ENCODE measurements around the gene TBC1D2B. TPM values are rescaled to one million over a fixed set of nuclear protein-coding genes. Genes with fewer than 3 reads are reported as not detected.

The TBC1D2B gene
- total RNA-seq, 1 experiment from 2014 or later, result 17.6 TPM

DNA sequence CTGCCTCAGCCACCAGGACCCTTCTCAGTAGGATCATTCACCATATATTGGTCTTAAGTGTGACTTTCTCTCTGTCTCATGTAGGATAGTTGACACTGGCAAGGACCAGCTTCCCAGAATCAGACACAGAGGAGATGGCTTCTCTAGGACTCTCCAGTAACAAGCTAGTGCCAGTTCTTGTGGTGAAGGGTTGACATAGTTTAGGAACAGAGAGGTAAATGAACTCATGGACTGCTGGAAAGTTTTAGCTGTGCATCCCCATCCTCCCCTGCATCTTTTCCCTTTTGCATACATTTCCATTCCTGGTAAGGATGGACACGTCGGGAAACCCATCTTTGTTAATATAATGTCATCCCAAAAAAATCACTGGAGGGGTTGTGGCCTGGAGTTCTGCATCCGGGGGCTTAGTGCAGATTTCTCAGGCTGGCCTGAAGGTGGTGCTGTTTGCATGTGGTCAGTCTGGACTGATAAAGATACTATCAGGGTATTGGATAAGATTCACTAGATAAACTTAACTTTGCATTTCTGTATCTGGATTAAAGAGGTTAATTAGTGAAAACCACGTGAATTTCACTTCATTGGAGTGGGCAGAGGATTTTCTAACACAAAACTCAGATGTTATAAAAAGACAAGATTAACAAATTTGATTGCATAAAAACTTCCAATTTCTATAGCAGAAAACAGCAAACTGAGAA, 110.8 kb downstream of the TBC1D2B start:
- no peak overlapping the region for H3K4me3 Mint-ChIP-seq
- TF ChIP-seq, protein P1, sequence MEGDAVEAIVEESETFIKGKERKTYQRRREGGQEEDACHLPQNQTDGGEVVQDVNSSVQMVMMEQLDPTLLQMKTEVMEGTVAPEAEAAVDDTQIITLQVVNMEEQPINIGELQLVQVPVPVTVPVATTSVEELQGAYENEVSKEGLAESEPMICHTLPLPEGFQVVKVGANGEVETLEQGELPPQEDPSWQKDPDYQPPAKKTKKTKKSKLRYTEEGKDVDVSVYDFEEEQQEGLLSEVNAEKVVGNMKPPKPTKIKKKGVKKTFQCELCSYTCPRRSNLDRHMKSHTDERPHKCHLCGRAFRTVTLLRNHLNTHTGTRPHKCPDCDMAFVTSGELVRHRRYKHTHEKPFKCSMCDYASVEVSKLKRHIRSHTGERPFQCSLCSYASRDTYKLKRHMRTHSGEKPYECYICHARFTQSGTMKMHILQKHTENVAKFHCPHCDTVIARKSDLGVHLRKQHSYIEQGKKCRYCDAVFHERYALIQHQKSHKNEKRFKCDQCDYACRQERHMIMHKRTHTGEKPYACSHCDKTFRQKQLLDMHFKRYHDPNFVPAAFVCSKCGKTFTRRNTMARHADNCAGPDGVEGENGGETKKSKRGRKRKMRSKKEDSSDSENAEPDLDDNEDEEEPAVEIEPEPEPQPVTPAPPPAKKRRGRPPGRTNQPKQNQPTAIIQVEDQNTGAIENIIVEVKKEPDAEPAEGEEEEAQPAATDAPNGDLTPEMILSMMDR (conservative IDR thresholded peaks at IDR 0.05), result peak; percentile 90
- Histone ChIP-seq H4K8ac (replicated peaks; ENCODE audit: insufficient read length, low read depth, low read length) (no peak overlapping the region), H3K27ac (ENCODE audit: insufficient read length, low read depth, low read length) (no peak overlapping the region), H2BK5ac (ENCODE audit: insufficient read length, low read length) (no peak overlapping the region), H2BK120ac (ENCODE audit: low read depth, low read length, poor library complexity, severe bottlenecking) (no peak overlapping the region), H3K9ac (ENCODE audit: extremely low read depth, insufficient read length, low read length) (no peak overlapping the region), H4K20me1 (ENCODE audit: control insufficient read depth, insufficient read depth, insufficient read length) (no peaks in the 10 kb centered on the region), H3K4me1 (ENCODE audit: insufficient read depth, low read length) (no peaks in the 10 kb centered on the region), H4K91ac (ENCODE audit: insufficient read length, low read depth, low read length) (no peak overlapping the region), H3K23ac (ENCODE audit: insufficient read length, low read depth, low read length) (no peak overlapping the region), H3K23me2 (ENCODE audit: insufficient read length, low read depth, low read length, poor library complexity, severe bottlenecking) (no peaks in the 10 kb centered on the region), H3K4me2 (ENCODE audit: insufficient read depth, insufficient read length, low read length) (no peak overlapping the region), H2AK5ac (ENCODE audit: insufficient read length, low read length) (no peak overlapping the region), H3K56ac (ENCODE audit: insufficient read length, low read depth, low read length) (no peak overlapping the region), H3T11ph (ENCODE audit: low read length) (no peak overlapping the region), H3K14ac (ENCODE audit: insufficient read depth, low read length) (no peak overlapping the region), H3K79me1 (ENCODE audit: insufficient read depth, low read depth, low read length, poor library complexity, severe bottlenecking) (no peaks in the 10 kb centered on the region), H2AFZ (ENCODE audit: low read length) (no peak overlapping the region), H2BK12ac (ENCODE audit: insufficient read length, low read depth, low read length) (no peak overlapping the region), H3K18ac (ENCODE audit: insufficient read length, low read depth, low read length) (no peak overlapping the region), H2BK15ac (ENCODE audit: low read depth, low read length) (no peak overlapping the region), H3K4ac (ENCODE audit: low read depth, low read length) (no peak overlapping the region), H2BK20ac (ENCODE audit: low read depth, low read length, poor library complexity, severe bottlenecking) (no peak overlapping the region), H4K5ac (ENCODE audit: insufficient read length, low read depth, low read length) (no peak overlapping the region), H3K9me3 (ENCODE audit: control insufficient read depth, low read depth, low read length) (no peaks in the 10 kb centered on the region), H3K79me2 (ENCODE audit: insufficient read depth, low read length) (no peaks in the 10 kb centered on the region), H3K27me3 (ENCODE audit: insufficient read depth, low read length) (no peaks in the 10 kb centered on the region)
- no peak overlapping the region for H3K27ac Mint-ChIP-seq
- no CpG with 5 or more reads among the region's 4 CpGs for WGBS (ENCODE audit: extremely low coverage, insufficient read length, low lambda C conversion rate)
- H3K9me3 Mint-ChIP-seq, result peaks cover 4 to 10% of the 10 kb centered on the region in 2 experiments
- H3K27me3 Mint-ChIP-seq (ENCODE audit: low read depth), result peaks cover 11% of the 10 kb centered on the region
- no peak for DNase-seq
- H3K36me3 Mint-ChIP-seq (ENCODE audit: insufficient read depth in 1 of 3, low read depth in 3 of 3), result no peaks in the 10 kb centered on the region
- H3K4me1 Mint-ChIP-seq, result no peaks in the 10 kb centered on the region

Measured in H9 (cell line).